ENCODE results near the gene OR9G1. TPM values are rescaled to one million over a fixed set of nuclear protein-coding genes. Genes with fewer than 3 reads are reported as not detected.

OR9G1 gene
- total and polyA plus RNA-seq, 5 donors from 2014 or later, result not detected

DNA sequence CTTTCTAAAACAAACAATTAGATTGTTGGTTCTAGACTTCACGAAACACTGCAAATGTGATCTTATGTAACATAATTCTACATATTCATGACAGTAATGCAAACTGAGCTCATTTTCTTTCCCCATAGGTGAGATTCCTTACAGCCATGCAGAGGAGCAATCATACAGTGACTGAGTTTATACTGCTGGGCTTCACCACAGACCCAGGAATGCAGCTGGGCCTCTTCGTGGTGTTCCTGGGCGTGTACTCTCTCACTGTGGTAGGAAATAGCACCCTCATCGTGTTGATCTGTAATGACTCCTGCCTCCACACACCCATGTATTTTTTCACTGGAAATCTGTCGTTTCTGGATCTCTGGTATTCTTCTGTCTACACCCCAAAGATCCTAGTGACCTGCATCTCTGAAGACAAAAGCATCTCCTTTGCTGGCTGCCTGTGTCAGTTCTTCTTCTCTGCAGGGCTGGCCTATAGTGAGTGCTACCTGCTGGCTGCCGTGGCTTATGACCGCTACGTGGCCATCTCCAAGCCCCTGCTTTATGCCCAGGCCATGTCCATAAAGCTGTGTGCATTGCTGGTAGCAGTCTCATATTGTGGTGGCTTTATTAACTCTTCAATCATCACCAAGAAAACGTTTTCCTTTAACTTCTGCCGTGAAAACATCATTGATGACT, 1.5 kb downstream of the OR9G1 start:
- Mint-ChIP-seq H3K36me3 (no peaks in the 10 kb centered on the region), H3K4me3 (no peak overlapping the region), H3K9me3 (peaks cover 1 to 21% (median 7%) of the 10 kb centered on the region in 7 donors), H3K27ac (peak overlapping the region in 1 of 3 donors; percentile 29), H3K4me1 (no peaks in the 10 kb centered on the region), H3K27me3 (no peaks in the 10 kb centered on the region)
- Histone ChIP-seq H3K27ac (ENCODE audit: insufficient read depth, low read length, poor library complexity, severe bottlenecking) (no peak overlapping the region), H3K36me3 (ENCODE audit: control insufficient read depth, insufficient read depth, low read length) (no peaks in the 10 kb centered on the region), H3K27me3 (ENCODE audit: control insufficient read depth, insufficient read depth, low read length) (no peaks in the 10 kb centered on the region), H3K4me1 (ENCODE audit: control insufficient read depth, insufficient read depth, low read length, poor library complexity, severe bottlenecking) (no peaks in the 10 kb centered on the region), H3K4me3 (ENCODE audit: low read depth, low read length) (no peak overlapping the region), H3K9me3 (ENCODE audit: control insufficient read depth in 2 of 2, low read length in 2 of 2) (no peaks in the 10 kb centered on the region)
- no peak for ATAC-seq (ENCODE audit: low read depth in 2 of 2)
- DNase-seq, result no peak

DNA sequence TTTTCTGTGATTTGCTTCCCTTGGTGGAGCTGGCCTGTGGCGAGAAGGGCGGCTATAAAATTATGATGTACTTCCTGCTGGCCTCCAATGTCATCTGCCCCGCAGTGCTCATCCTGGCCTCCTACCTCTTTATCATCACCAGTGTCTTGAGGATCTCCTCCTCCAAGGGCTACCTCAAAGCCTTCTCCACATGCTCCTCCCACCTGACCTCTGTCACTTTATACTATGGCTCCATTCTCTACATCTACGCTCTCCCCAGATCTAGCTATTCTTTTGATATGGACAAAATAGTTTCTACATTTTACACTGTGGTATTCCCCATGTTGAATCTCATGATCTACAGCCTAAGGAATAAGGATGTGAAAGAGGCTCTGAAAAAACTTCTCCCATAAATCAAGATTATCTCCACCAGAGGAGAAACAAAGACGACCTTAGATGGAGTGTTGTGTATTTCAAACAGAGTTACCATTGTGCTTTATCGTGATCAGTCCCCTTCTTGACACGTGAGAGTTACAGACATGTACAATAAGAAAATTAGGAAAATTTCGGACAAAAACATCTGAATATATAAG, 2.1 kb downstream of the OR9G1 start:
- Mint-ChIP-seq H3K4me1 (no peaks in the 10 kb centered on the region), H3K9me3 (peaks cover 1 to 27% (median 11%) of the 10 kb centered on the region in 7 donors), H3K27me3 (no peaks in the 10 kb centered on the region), H3K27ac (peak overlapping the region in 1 of 3 donors; percentile 3), H3K4me3 (no peak overlapping the region), H3K36me3 (no peaks in the 10 kb centered on the region)
- ATAC-seq (ENCODE audit: low read depth in 2 of 2) (no peak), DNase-seq (no peak)
- Histone ChIP-seq H3K9me3 (ENCODE audit: control insufficient read depth in 2 of 2, low read length in 2 of 2) (no peaks in the 10 kb centered on the region), H3K4me3 (ENCODE audit: low read depth, low read length) (no peak overlapping the region), H3K36me3 (ENCODE audit: control insufficient read depth, insufficient read depth, low read length) (no peaks in the 10 kb centered on the region), H3K27ac (ENCODE audit: insufficient read depth, low read length, poor library complexity, severe bottlenecking) (no peak overlapping the region), H3K4me1 (ENCODE audit: control insufficient read depth, insufficient read depth, low read length, poor library complexity, severe bottlenecking) (no peaks in the 10 kb centered on the region), H3K27me3 (ENCODE audit: control insufficient read depth, insufficient read depth, low read length) (no peaks in the 10 kb centered on the region)

DNA sequence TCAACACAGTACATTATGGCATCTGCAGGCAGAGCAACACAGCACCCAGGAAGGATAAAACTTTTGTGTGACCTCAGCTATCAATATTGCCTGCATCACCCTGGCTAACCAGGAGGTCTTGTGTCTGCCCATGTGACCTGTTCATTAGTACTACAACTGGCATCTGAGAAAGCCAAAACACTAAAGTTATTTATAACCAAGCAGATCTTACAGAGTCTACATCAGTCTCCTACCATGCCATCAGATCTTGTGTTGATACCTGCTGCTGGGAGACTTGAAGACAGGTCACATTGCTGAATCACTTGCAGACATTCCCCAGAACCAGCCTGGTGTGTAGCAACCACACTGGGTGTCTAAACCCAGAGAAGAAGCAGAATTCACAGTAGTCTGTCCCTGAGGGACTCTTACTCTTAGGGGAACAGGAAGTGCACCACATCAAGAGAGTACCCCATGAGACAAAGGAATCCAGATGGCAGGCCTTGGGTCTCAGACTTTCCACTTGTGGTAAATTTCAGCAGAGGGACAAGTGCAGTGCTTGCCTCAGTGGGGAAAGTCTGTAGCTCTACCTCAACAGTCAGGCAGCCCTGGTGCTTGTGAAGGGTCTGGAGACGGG, 7.0 kb downstream of the OR9G1 start:
- Histone ChIP-seq H3K36me3 (ENCODE audit: control insufficient read depth, insufficient read depth, low read length) (no peaks in the 10 kb centered on the region), H3K9me3 (ENCODE audit: control insufficient read depth in 2 of 2, low read length in 2 of 2) (no peaks in the 10 kb centered on the region), H3K27ac (ENCODE audit: insufficient read depth, low read length, poor library complexity, severe bottlenecking) (no peak overlapping the region), H3K27me3 (ENCODE audit: control insufficient read depth, insufficient read depth, low read length) (no peaks in the 10 kb centered on the region), H3K4me3 (ENCODE audit: low read depth, low read length) (no peak overlapping the region), H3K4me1 (ENCODE audit: control insufficient read depth, insufficient read depth, low read length, poor library complexity, severe bottlenecking) (no peaks in the 10 kb centered on the region)
- H3K27me3 Mint-ChIP-seq, result no peaks in the 10 kb centered on the region
- no peak overlapping the region for H3K27ac Mint-ChIP-seq
- DNase-seq, result no peak
- no peaks in the 10 kb centered on the region for H3K36me3 Mint-ChIP-seq
- H3K9me3 Mint-ChIP-seq, result peaks cover 3 to 19% (median 13%) of the 10 kb centered on the region in 7 donors
- H3K4me1 Mint-ChIP-seq, result no peaks in the 10 kb centered on the region
- H3K4me3 Mint-ChIP-seq, result no peak overlapping the region
- ATAC-seq (ENCODE audit: low read depth in 2 of 2), result no peak

DNA sequence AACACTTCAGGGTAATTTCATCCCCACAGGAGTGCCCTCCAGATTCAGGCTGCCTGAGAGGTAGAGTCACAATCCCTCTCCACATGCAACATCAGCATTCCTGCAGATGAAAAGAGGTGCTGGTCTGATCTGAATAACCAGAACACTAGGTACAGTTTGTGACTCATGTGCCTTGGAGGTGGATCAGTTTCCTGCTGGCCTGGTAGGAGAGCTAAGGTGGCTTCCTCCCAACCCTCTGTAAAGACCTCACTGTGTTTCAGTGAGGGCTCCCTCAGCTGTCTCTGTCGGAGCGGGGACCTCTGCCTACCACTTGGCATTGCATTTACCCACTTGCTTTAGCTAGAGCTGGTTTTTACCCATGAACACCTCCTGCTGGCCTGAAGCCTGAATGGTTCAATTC, 7.6 kb downstream of the OR9G1 start:
- H3K27ac Mint-ChIP-seq, result no peak overlapping the region
- Histone ChIP-seq H3K36me3 (ENCODE audit: control insufficient read depth, insufficient read depth, low read length) (no peaks in the 10 kb centered on the region), H3K4me1 (ENCODE audit: control insufficient read depth, insufficient read depth, low read length, poor library complexity, severe bottlenecking) (no peaks in the 10 kb centered on the region), H3K9me3 (ENCODE audit: control insufficient read depth in 2 of 2, low read length in 2 of 2) (no peaks in the 10 kb centered on the region), H3K27me3 (ENCODE audit: control insufficient read depth, insufficient read depth, low read length) (no peaks in the 10 kb centered on the region), H3K4me3 (ENCODE audit: low read depth, low read length) (no peak overlapping the region), H3K27ac (ENCODE audit: insufficient read depth, low read length, poor library complexity, severe bottlenecking) (no peak overlapping the region)
- H3K4me3 Mint-ChIP-seq, result no peak overlapping the region
- ATAC-seq (ENCODE audit: low read depth in 2 of 2) (no peak), DNase-seq (no peak)
- peaks cover 2 to 17% (median 11%) of the 10 kb centered on the region in 7 donors for H3K9me3 Mint-ChIP-seq
- H3K27me3 Mint-ChIP-seq, result no peaks in the 10 kb centered on the region
- no peaks in the 10 kb centered on the region for H3K4me1 Mint-ChIP-seq
- no peaks in the 10 kb centered on the region for H3K36me3 Mint-ChIP-seq

DNA sequence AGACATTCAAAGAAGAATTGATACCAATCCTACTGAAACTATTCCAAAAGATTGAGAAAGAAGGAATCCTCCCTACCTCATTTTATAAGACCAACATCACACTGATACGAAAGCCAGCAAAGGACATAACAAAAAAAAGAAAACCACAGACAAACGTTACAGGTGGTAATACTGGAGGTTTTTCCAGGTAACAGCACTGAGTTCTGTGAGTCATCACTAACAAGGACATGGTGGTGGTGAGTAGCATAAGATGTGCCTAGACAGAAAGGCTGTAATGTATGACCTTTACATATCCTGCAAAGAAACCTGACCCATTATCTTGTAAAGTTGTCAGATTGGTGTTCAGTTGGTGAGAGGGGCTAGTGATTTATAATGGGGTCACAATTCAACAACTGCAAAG, 15.3 kb downstream of the OR9G1 start:
- no peak for ATAC-seq (ENCODE audit: low read depth in 2 of 2)
- Histone ChIP-seq H3K27ac (ENCODE audit: insufficient read depth, low read length, poor library complexity, severe bottlenecking) (no peak overlapping the region), H3K27me3 (ENCODE audit: control insufficient read depth, insufficient read depth, low read length) (no peaks in the 10 kb centered on the region), H3K9me3 (ENCODE audit: control insufficient read depth in 2 of 2, low read length in 2 of 2) (peaks cover 0 to 8% of the 10 kb centered on the region in 2 experiments), H3K4me1 (ENCODE audit: control insufficient read depth, insufficient read depth, low read length, poor library complexity, severe bottlenecking) (no peaks in the 10 kb centered on the region), H3K36me3 (ENCODE audit: control insufficient read depth, insufficient read depth, low read length) (no peaks in the 10 kb centered on the region), H3K4me3 (ENCODE audit: low read depth, low read length) (no peak overlapping the region)
- H3K27me3 Mint-ChIP-seq, result no peaks in the 10 kb centered on the region
- peaks cover 3 to 23% (median 9%) of the 10 kb centered on the region in 7 donors for H3K9me3 Mint-ChIP-seq
- no peak overlapping the region for H3K27ac Mint-ChIP-seq
- no peaks in the 10 kb centered on the region for H3K36me3 Mint-ChIP-seq
- H3K4me3 Mint-ChIP-seq, result no peak overlapping the region
- DNase-seq, result no peak
- no peaks in the 10 kb centered on the region for H3K4me1 Mint-ChIP-seq

DNA sequence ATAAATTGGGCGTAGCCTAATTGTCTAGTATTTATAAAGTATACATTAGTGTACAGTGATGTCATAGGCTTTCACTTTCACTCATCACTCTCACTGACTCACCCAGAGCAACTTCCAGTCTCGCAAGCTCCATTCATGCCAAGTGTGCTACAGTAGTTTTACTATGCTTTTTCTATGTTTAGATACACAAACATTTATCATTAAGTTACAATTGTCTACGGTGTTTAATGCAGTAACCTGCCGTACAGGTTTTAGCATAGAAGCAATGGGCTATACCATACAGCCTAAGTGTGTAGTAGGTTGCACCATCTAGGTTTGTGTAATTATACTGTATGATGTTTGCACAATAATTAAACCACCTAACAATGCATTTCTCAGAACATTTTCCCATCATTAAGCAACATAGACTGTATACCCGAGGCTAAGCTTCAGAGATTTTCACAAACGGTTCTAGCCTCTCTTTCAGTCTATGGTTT, 17.5 kb downstream of the OR9G1 start:
- Histone ChIP-seq H3K4me1 (ENCODE audit: control insufficient read depth, insufficient read depth, low read length, poor library complexity, severe bottlenecking) (no peaks in the 10 kb centered on the region), H3K9me3 (ENCODE audit: control insufficient read depth in 2 of 2, low read length in 2 of 2) (peaks cover 0 to 8% of the 10 kb centered on the region in 2 experiments), H3K27ac (ENCODE audit: insufficient read depth, low read length, poor library complexity, severe bottlenecking) (no peak overlapping the region), H3K4me3 (ENCODE audit: low read depth, low read length) (no peak overlapping the region), H3K36me3 (ENCODE audit: control insufficient read depth, insufficient read depth, low read length) (no peaks in the 10 kb centered on the region), H3K27me3 (ENCODE audit: control insufficient read depth, insufficient read depth, low read length) (no peaks in the 10 kb centered on the region)
- Mint-ChIP-seq H3K27me3 (no peaks in the 10 kb centered on the region), H3K4me3 (no peak overlapping the region), H3K9me3 (peaks cover 4 to 23% (median 8%) of the 10 kb centered on the region in 7 donors), H3K27ac (no peak overlapping the region), H3K36me3 (no peaks in the 10 kb centered on the region), H3K4me1 (no peaks in the 10 kb centered on the region)
- ATAC-seq (ENCODE audit: low read depth in 2 of 2) (no peak), DNase-seq (no peak)

DNA sequence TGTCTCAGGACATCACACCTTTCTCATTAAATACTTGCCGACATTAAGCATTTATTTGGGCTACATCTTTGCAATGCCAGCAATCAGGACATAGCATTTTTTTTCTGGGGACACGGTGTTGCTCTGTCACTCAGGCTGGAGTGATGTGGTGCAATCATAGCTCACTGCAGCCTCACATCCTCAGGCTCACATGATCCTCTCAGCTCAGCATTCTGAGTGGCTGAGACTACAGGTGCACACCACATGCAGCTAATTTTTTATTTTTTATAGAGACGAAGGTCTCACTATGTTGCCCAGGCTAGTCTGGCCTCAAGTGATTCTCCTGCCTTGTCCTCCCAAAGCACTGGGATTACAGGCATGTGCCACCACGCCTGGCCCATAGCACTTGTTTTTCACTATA, 21.6 kb downstream of the OR9G1 start:
- Histone ChIP-seq H3K27ac (ENCODE audit: insufficient read depth, low read length, poor library complexity, severe bottlenecking) (no peak overlapping the region), H3K27me3 (ENCODE audit: control insufficient read depth, insufficient read depth, low read length) (no peaks in the 10 kb centered on the region), H3K4me1 (ENCODE audit: control insufficient read depth, insufficient read depth, low read length, poor library complexity, severe bottlenecking) (no peaks in the 10 kb centered on the region), H3K36me3 (ENCODE audit: control insufficient read depth, insufficient read depth, low read length) (no peaks in the 10 kb centered on the region), H3K9me3 (ENCODE audit: control insufficient read depth in 2 of 2, low read length in 2 of 2) (no peaks in the 10 kb centered on the region), H3K4me3 (ENCODE audit: low read depth, low read length) (no peak overlapping the region)
- Mint-ChIP-seq H3K4me3 (no peak overlapping the region), H3K9me3 (peaks cover 1 to 17% (median 10%) of the 10 kb centered on the region in 7 donors), H3K27ac (no peak overlapping the region), H3K4me1 (no peaks in the 10 kb centered on the region), H3K36me3 (no peaks in the 10 kb centered on the region), H3K27me3 (no peaks in the 10 kb centered on the region)
- DNase-seq, result no peak
- no peak for ATAC-seq (ENCODE audit: low read depth in 2 of 2)

Measured in CD4-positive, CD25-positive, alpha-beta regulatory T cell (primary cell).